Anterior cingulate cortex (tissue), 58 donors: ENCODE results near the gene IRX4.
"Not testable (repeated sequence)": the region's sequence is repeated elsewhere in the genome, so short reads cannot be mapped to it uniquely, and the experiment has no call there.

Experiments
- DNase-seq, 58 donors: peaks; one replicate each; lab custom pipeline; 2025; lab: John Stamatoyannopoulos, UW

The IRX4 gene

GRCh38 chr5:1865486-1865885 lies 17.2 kb downstream of the IRX4 start:
- DNase-seq = no peak

- no peak for DNase-seq
These were observed 17.8 kb downstream of the IRX4 start for GRCh38 chr5:1864896-1865440.

- DNase-seq = peak in 21 of 58 donors; percentile 6 to 66 (median 22)
These were observed 21.8 kb downstream of the IRX4 start for GRCh38 chr5:1860949-1861348.

GRCh38 chr5:1860021-1860610 lies 22.6 kb downstream of the IRX4 start:
- DNase-seq = no peak

GRCh38 chr5:1859099-1859498 lies 23.6 kb downstream of the IRX4 start:
- no peak for DNase-seq

- DNase-seq = no peak
These were observed 24.3 kb downstream of the IRX4 start for GRCh38 chr5:1858436-1858835.

GRCh38 chr5:1857256-1857600 lies 25.5 kb downstream of the IRX4 start:
- no peak for DNase-seq

GRCh38 chr5:1856596-1857255 lies 26.0 kb downstream of the IRX4 start:
- DNase-seq = no peak

GRCh38 chr5:1855596-1855995 lies 27.1 kb downstream of the IRX4 start:
- DNase-seq = no peak

- DNase-seq = no peak
These were observed 27.6 kb downstream of the IRX4 start for GRCh38 chr5:1855075-1855474.

GRCh38 chr5:1853531-1853930 lies 29.2 kb downstream of the IRX4 start:
- no peak for DNase-seq

GRCh38 chr5:1852324-1852947 lies 30.3 kb downstream of the IRX4 start:
- DNase-seq = no peak

GRCh38 chr5:1851290-1851934 lies 31.3 kb downstream of the IRX4 start:
- DNase-seq = no peak

- DNase-seq = no peak
These were observed 32.2 kb downstream of the IRX4 start for GRCh38 chr5:1850324-1851154.

- DNase-seq = no peak
These were observed 35.1 kb downstream of the IRX4 start for GRCh38 chr5:1847611-1848010.

GRCh38 chr5:1847056-1847455 lies 35.7 kb downstream of the IRX4 start:
- DNase-seq = no peak

- DNase-seq = no peak
These were observed 36.1 kb downstream of the IRX4 start for GRCh38 chr5:1846583-1846982.

- no peak for DNase-seq
These were observed 37.0 kb downstream of the IRX4 start for GRCh38 chr5:1845696-1846095.

GRCh38 chr5:1844708-1845436 lies 37.9 kb downstream of the IRX4 start:
- no peak for DNase-seq

- not testable (repeated sequence) for DNase-seq
These were observed 39.0 kb downstream of the IRX4 start for GRCh38 chr5:1843761-1844160.
